ENCODE results near the gene PIGN.

PIGN gene

GRCh38 chr18:62119884-62120283 is 67.0 kb downstream of the PIGN start:
- Histone ChIP-seq H3K27ac (no peak overlapping the region), H3K36me3 (ENCODE audit: insufficient read depth, low read length) (no peaks in the 10 kb centered on the region), H3K4me3 (no peak overlapping the region), H3K9ac (ENCODE audit: insufficient read length) (no peak overlapping the region), H3K9me3 (ENCODE audit: low read depth, low read length) (no peaks in the 10 kb centered on the region)
- no peak for TF ChIP-seq EZH2 (IDR thresholded peaks at IDR 0.05)
- TF ChIP-seq POLR2AphosphoS5 (IDR thresholded peaks at IDR 0.05; ENCODE audit: borderline replicate concordance, low read depth, low read length): no peak
- no peak for TF ChIP-seq FOXP2 (optimal IDR thresholded peaks at IDR 0.05; ENCODE audit: control extremely low read depth, extremely low read length, insufficient read depth)
- no peak for DNase-seq (ENCODE audit: low read depth, low spot score)

DNA sequence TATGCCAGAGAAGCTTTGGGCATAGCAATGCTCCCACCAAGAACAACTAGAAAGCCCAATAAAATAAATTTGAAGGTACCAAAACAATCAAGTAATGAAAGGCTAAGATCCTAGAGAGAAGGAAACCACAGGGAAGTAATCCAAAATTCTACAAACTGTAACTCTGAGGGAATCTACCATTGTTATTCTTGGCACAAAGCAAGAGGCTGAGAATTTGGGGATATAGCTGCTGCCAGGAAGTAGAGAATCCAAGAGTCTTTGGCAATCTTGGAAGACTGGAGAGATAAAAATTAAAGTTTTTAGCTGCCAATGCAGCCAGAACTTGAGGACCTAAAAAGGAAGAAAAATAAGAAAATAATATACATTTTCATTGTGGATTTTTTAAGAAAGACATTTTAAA is 68.5 kb downstream of the PIGN start:
- no peaks in the 10 kb centered on the region for H3K9me3 ChIP-seq (ENCODE audit: low read depth, low read length)
- no peak for DNase-seq (ENCODE audit: low read depth, low spot score)
- H3K4me3 ChIP-seq: no peak overlapping the region
- no peaks in the 10 kb centered on the region for H3K36me3 ChIP-seq (ENCODE audit: insufficient read depth, low read length)
- H3K9ac ChIP-seq (ENCODE audit: insufficient read length): no peak overlapping the region
- TF ChIP-seq EZH2 (IDR thresholded peaks at IDR 0.05) (no peak), POLR2AphosphoS5 (IDR thresholded peaks at IDR 0.05; ENCODE audit: borderline replicate concordance, low read depth, low read length) (no peak)
- H3K27ac ChIP-seq: no peak overlapping the region

DNA sequence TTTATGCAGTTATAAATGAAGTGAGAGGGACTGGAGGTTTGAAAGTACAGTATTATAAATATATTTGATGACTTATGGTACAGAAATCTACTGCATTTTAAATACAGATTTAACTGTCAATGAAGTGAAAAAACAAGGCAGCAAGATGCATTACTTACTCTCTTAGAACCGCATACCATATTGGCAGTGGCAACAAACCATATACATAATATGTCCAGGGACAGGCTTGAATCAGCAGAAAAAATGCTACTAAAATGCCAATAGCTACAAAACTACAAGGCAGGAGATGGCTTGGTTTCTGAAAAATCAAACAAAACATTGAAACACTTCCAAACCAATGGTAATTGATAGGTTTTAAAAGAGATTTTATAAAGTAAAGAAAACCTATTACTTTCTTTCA is 77.2 kb downstream of the PIGN start:
- Histone ChIP-seq H3K9ac (ENCODE audit: insufficient read length) (no peak overlapping the region), H3K27ac (no peak overlapping the region), H3K9me3 (ENCODE audit: low read depth, low read length) (no peaks in the 10 kb centered on the region), H3K36me3 (ENCODE audit: insufficient read depth, low read length) (no peaks in the 10 kb centered on the region), H3K4me3 (no peak overlapping the region)
- no peak for DNase-seq (ENCODE audit: low read depth, low spot score)
- TF ChIP-seq FOXP2 (optimal IDR thresholded peaks at IDR 0.05; ENCODE audit: control extremely low read depth, extremely low read length, insufficient read depth) (no peak), EZH2 (IDR thresholded peaks at IDR 0.05) (no peak), POLR2AphosphoS5 (IDR thresholded peaks at IDR 0.05; ENCODE audit: borderline replicate concordance, low read depth, low read length) (no peak)

- no peak overlapping the region for H3K9ac ChIP-seq (ENCODE audit: insufficient read length)
- H3K4me3 ChIP-seq: no peak overlapping the region
- H3K9me3 ChIP-seq (ENCODE audit: low read depth, low read length): no peaks in the 10 kb centered on the region
- TF ChIP-seq FOXP2 (optimal IDR thresholded peaks at IDR 0.05; ENCODE audit: control extremely low read depth, extremely low read length, insufficient read depth): no peak
- TF ChIP-seq POLR2AphosphoS5 (IDR thresholded peaks at IDR 0.05; ENCODE audit: borderline replicate concordance, low read depth, low read length): no peak
- TF ChIP-seq EZH2 (IDR thresholded peaks at IDR 0.05): no peak
- no peaks in the 10 kb centered on the region for H3K36me3 ChIP-seq (ENCODE audit: insufficient read depth, low read length)
- no peak overlapping the region for H3K27ac ChIP-seq
- DNase-seq (ENCODE audit: low read depth, low spot score): no peak
These were observed 79.0 kb downstream of the PIGN start for GRCh38 chr18:62107881-62108280.

DNA sequence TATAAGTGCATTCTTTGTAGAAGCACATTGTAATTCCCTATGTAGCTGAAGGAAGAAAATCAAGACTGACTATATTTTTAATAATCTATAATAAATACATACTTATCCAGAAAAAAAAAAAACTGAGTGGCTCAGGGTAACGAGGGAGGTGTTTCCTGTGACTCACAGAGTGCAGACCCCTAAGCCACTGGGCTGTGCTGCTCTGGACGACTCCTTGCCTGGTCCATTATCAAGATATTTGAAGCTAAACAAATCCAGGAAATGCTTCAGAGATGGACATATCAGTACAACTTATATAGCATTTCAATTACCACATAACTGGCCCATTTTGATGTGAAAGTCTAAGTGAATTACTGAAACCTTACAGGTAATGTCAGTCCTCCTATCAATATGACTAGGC is 80.6 kb downstream of the PIGN start:
- H3K9ac ChIP-seq (ENCODE audit: insufficient read length): no peak overlapping the region
- DNase-seq (ENCODE audit: low read depth, low spot score): no peak
- H3K36me3 ChIP-seq (ENCODE audit: insufficient read depth, low read length): no peaks in the 10 kb centered on the region
- H3K9me3 ChIP-seq (ENCODE audit: low read depth, low read length): no peaks in the 10 kb centered on the region
- H3K4me3 ChIP-seq: no peak overlapping the region
- TF ChIP-seq POLR2AphosphoS5 (IDR thresholded peaks at IDR 0.05; ENCODE audit: borderline replicate concordance, low read depth, low read length) (no peak), FOXP2 (optimal IDR thresholded peaks at IDR 0.05; ENCODE audit: control extremely low read depth, extremely low read length, insufficient read depth) (no peak), EZH2 (IDR thresholded peaks at IDR 0.05) (no peak)
- no peak overlapping the region for H3K27ac ChIP-seq

DNA sequence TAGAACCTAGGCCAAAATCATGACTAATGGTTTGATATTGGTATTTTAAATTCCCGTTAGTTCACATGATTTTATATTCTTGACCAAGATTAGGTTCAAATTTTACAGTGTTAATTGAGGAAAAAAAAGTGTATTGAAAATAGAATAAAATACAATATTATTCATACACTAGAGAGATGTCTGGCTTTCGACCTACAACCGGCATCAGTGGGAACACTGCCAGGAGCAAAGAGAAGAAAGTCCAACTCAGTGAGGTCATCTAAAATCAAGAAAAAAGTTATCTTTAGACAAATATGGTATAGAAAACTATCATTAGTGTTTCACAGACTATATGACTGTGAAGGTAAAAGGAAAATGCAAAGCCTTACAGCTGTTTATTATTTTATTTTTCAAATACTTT is 81.5 kb downstream of the PIGN start:
- TF ChIP-seq FOXP2 (optimal IDR thresholded peaks at IDR 0.05; ENCODE audit: control extremely low read depth, extremely low read length, insufficient read depth) (no peak), EZH2 (IDR thresholded peaks at IDR 0.05) (no peak), POLR2AphosphoS5 (IDR thresholded peaks at IDR 0.05; ENCODE audit: borderline replicate concordance, low read depth, low read length) (no peak)
- DNase-seq (ENCODE audit: low read depth, low spot score): no peak
- Histone ChIP-seq H3K4me3 (no peak overlapping the region), H3K9ac (ENCODE audit: insufficient read length) (no peak overlapping the region), H3K27ac (no peak overlapping the region), H3K36me3 (ENCODE audit: insufficient read depth, low read length) (no peaks in the 10 kb centered on the region), H3K9me3 (ENCODE audit: low read depth, low read length) (no peaks in the 10 kb centered on the region)

GRCh38 chr18:62102221-62102620 is 84.6 kb downstream of the PIGN start:
- Histone ChIP-seq H3K27ac (no peak overlapping the region), H3K9ac (ENCODE audit: insufficient read length) (no peak overlapping the region), H3K9me3 (ENCODE audit: low read depth, low read length) (no peaks in the 10 kb centered on the region), H3K4me3 (no peak overlapping the region), H3K36me3 (ENCODE audit: insufficient read depth, low read length) (peaks cover 8% of the 10 kb centered on the region)
- TF ChIP-seq POLR2AphosphoS5 (IDR thresholded peaks at IDR 0.05; ENCODE audit: borderline replicate concordance, low read depth, low read length) (no peak), FOXP2 (optimal IDR thresholded peaks at IDR 0.05; ENCODE audit: control extremely low read depth, extremely low read length, insufficient read depth) (no peak), EZH2 (IDR thresholded peaks at IDR 0.05) (no peak)
- no peak for DNase-seq (ENCODE audit: low read depth, low spot score)

GRCh38 chr18:62101321-62101721 is 85.5 kb downstream of the PIGN start:
- peaks cover 8% of the 10 kb centered on the region for H3K36me3 ChIP-seq (ENCODE audit: insufficient read depth, low read length)
- no peak overlapping the region for H3K9ac ChIP-seq (ENCODE audit: insufficient read length)
- no peaks in the 10 kb centered on the region for H3K9me3 ChIP-seq (ENCODE audit: low read depth, low read length)
- no peak overlapping the region for H3K27ac ChIP-seq
- H3K4me3 ChIP-seq: no peak overlapping the region
- no peak for DNase-seq (ENCODE audit: low read depth, low spot score)
- TF ChIP-seq EZH2 (IDR thresholded peaks at IDR 0.05): no peak
- no peak for TF ChIP-seq POLR2AphosphoS5 (IDR thresholded peaks at IDR 0.05; ENCODE audit: borderline replicate concordance, low read depth, low read length)
- TF ChIP-seq FOXP2 (optimal IDR thresholded peaks at IDR 0.05; ENCODE audit: control extremely low read depth, extremely low read length, insufficient read depth): no peak

GRCh38 chr18:62098960-62099359 is 87.9 kb downstream of the PIGN start:
- TF ChIP-seq EZH2 (IDR thresholded peaks at IDR 0.05) (no peak), FOXP2 (optimal IDR thresholded peaks at IDR 0.05; ENCODE audit: control extremely low read depth, extremely low read length, insufficient read depth) (no peak), POLR2AphosphoS5 (IDR thresholded peaks at IDR 0.05; ENCODE audit: borderline replicate concordance, low read depth, low read length) (no peak)
- Histone ChIP-seq H3K9me3 (ENCODE audit: low read depth, low read length) (no peaks in the 10 kb centered on the region), H3K9ac (ENCODE audit: insufficient read length) (no peak overlapping the region), H3K4me3 (no peak overlapping the region), H3K27ac (no peak overlapping the region), H3K36me3 (ENCODE audit: insufficient read depth, low read length) (peaks cover 8% of the 10 kb centered on the region)
- DNase-seq (ENCODE audit: low read depth, low spot score): no peak
